HEK293 (cell line): ENCODE data around the gene FMN1.

ENCODE experiments used
- CTCF ChIA-PET: fragments of 350-600 bp; formaldehyde crosslinking; extraction: SDS; loops from one replicate; lab custom pipeline; 2021; ENCODE audit warnings: antibody characterized with exemption; lab: Yijun Ruan, JAX
- POLR2A ChIA-PET: fragments of 300-600 bp; formaldehyde crosslinking; extraction: SDS; loops from one replicate; lab custom pipeline; 2020; ENCODE audit warnings: antibody characterized with exemption, inconsistent platforms; lab: Yijun Ruan, JAX
- H3K27ac ChIP-seq: fragments of 200-500 bp; sonication (Bioruptor generic); 2 replicates; pipeline ENCODE4 v1.5.1; 2014; ENCODE audit warnings: low read depth, low read length, control low read depth, inconsistent platforms; ENCODE audit errors: extremely low read depth
- H3K36me3 ChIP-seq, 2 experiments: fragments of 200-500 bp in 1 of 2; sonication (Bioruptor generic) in 1 of 2; 1 replicate in 1 of 2; 2 replicates in 1 of 2; pipeline ENCODE4 v1.5.1; 2014 to 2017; ENCODE audit warnings: inconsistent platforms in 2 of 2, low read length in 2 of 2; ENCODE audit not compliant: control insufficient read depth in 2 of 2, insufficient read depth in 1 of 2
- H3K4me1 ChIP-seq: fragments of 200-500 bp; sonication (Bioruptor generic); 2 replicates; pipeline ENCODE4 v1.5.1; 2014; ENCODE audit warnings: mild to moderate bottlenecking, low read length, inconsistent platforms; ENCODE audit not compliant: control insufficient read depth, insufficient read depth
- H3K4me3 ChIP-seq: 2 replicates; pipeline ENCODE4 v1.5.1; 2011; ENCODE audit warnings: low read depth, mild to moderate bottlenecking, control low read depth, low read length, moderate library complexity
- H3K9me3 ChIP-seq: fragments of 200-500 bp; sonication (Bioruptor generic); 2 replicates; pipeline ENCODE4 v1.5.1; 2014; ENCODE audit warnings: low read depth, low read length, inconsistent platforms; ENCODE audit not compliant: control insufficient read depth, insufficient read depth
- ATF2 ChIP-seq: fragments of 450-650 bp; formaldehyde crosslinking; IDR thresholded peaks from 2 replicates; pipeline ENCODE4 v1.5.1; 2016; ENCODE audit warnings: missing biosample characterization, missing genetic modification characterization, low read depth
- GLI4 ChIP-seq: fragments of 450-650 bp; formaldehyde crosslinking; IDR thresholded peaks from 2 replicates; pipeline ENCODE4 v1.5.1; 2016; ENCODE audit warnings: missing biosample characterization, missing genetic modification characterization
- HIC1 ChIP-seq: fragments of 450-650 bp; formaldehyde crosslinking; IDR thresholded peaks from 2 replicates; pipeline ENCODE4 v1.5.1; 2016; ENCODE audit warnings: missing biosample characterization, missing genetic modification characterization
- HOXD13 ChIP-seq: sonication (generic); formaldehyde crosslinking; IDR thresholded peaks from 2 replicates; pipeline ENCODE4 v1.8.0; 2022; ENCODE audit warnings: missing genetic modification reagents, borderline replicate concordance
- MZF1 ChIP-seq: fragments of 450-650 bp; formaldehyde crosslinking; IDR thresholded peaks from 2 replicates; pipeline ENCODE4 v1.5.1; 2017; ENCODE audit warnings: missing biosample characterization, missing genetic modification characterization, borderline replicate concordance
- ZBTB6 ChIP-seq: fragments of 450-650 bp; formaldehyde crosslinking; IDR thresholded peaks from 2 replicates; pipeline ENCODE4 v1.5.1; 2017; ENCODE audit warnings: missing biosample characterization, missing genetic modification characterization
- ZBTB8A ChIP-seq: fragments of 450-650 bp; formaldehyde crosslinking; IDR thresholded peaks from 2 replicates; pipeline ENCODE4 v1.5.1; 2016; ENCODE audit warnings: missing biosample characterization, missing genetic modification characterization
- ZNF114 ChIP-seq: fragments of 450-650 bp; formaldehyde crosslinking; IDR thresholded peaks from 2 replicates; pipeline ENCODE4 v1.5.0; 2017; ENCODE audit warnings: missing biosample characterization, missing genetic modification characterization
- ZNF146 ChIP-seq: fragments of 450-650 bp; formaldehyde crosslinking; IDR thresholded peaks from 2 replicates; pipeline ENCODE4 v1.5.1; 2016; ENCODE audit warnings: missing biosample characterization, missing genetic modification characterization
- ZNF24 ChIP-seq: fragments of 450-650 bp; formaldehyde crosslinking; IDR thresholded peaks from 2 replicates; pipeline ENCODE4 v1.5.1; 2016; ENCODE audit warnings: missing biosample characterization, missing genetic modification characterization
- ZNF248 ChIP-seq: fragments of 450-650 bp; formaldehyde crosslinking; IDR thresholded peaks from 2 replicates; pipeline ENCODE4 v1.5.1; 2017; ENCODE audit warnings: missing biosample characterization, missing genetic modification characterization
- ZNF311 ChIP-seq: fragments of 450-650 bp; formaldehyde crosslinking; IDR thresholded peaks from 2 replicates; pipeline ENCODE4 v1.5.1; 2017; ENCODE audit warnings: missing biosample characterization, missing genetic modification characterization, borderline replicate concordance
- ZNF341 ChIP-seq: fragments of 450-650 bp; formaldehyde crosslinking; IDR thresholded peaks from 2 replicates; pipeline ENCODE4; 2016; ENCODE audit warnings: low read depth, missing biosample characterization, missing genetic modification characterization
- ZNF530 ChIP-seq: fragments of 450-650 bp; formaldehyde crosslinking; IDR thresholded peaks from 2 replicates; pipeline ENCODE4 v1.5.1; 2016; ENCODE audit warnings: low read depth, missing biosample characterization, missing genetic modification characterization
- ZNF544 ChIP-seq: fragments of 450-650 bp; formaldehyde crosslinking; IDR thresholded peaks from 2 replicates; pipeline ENCODE4 v1.5.0; 2017; ENCODE audit warnings: missing biosample characterization, missing genetic modification characterization
- ZNF560 ChIP-seq: fragments of 450-650 bp; formaldehyde crosslinking; IDR thresholded peaks from 2 replicates; pipeline ENCODE4 v1.5.1; 2017; ENCODE audit warnings: missing biosample characterization, missing genetic modification characterization, borderline replicate concordance
- ZNF639 ChIP-seq: fragments of 450-650 bp; formaldehyde crosslinking; IDR thresholded peaks from 2 replicates; pipeline ENCODE4 v1.5.1; 2016; ENCODE audit warnings: missing biosample characterization, missing genetic modification characterization
- ZNF670 ChIP-seq: fragments of 450-650 bp; formaldehyde crosslinking; IDR thresholded peaks from 2 replicates; pipeline ENCODE4 v1.5.1; 2016; ENCODE audit warnings: missing biosample characterization, missing genetic modification characterization, low read depth
- ZNF704 ChIP-seq: fragments of 450-650 bp; formaldehyde crosslinking; IDR thresholded peaks from 2 replicates; pipeline ENCODE4 v1.5.1; 2016; ENCODE audit warnings: missing biosample characterization, missing genetic modification characterization
- ZNF76 ChIP-seq: fragments of 450-650 bp; formaldehyde crosslinking; IDR thresholded peaks from 2 replicates; pipeline ENCODE4; 2016; ENCODE audit warnings: low read depth, missing biosample characterization, missing genetic modification characterization, borderline replicate concordance
- ZNF777 ChIP-seq: fragments of 450-650 bp; formaldehyde crosslinking; IDR thresholded peaks from 2 replicates; pipeline ENCODE4 v1.5.1; 2017; ENCODE audit warnings: missing biosample characterization, missing genetic modification characterization, borderline replicate concordance
- ZNF843 ChIP-seq: fragments of 450-650 bp; formaldehyde crosslinking; IDR thresholded peaks from 2 replicates; pipeline ENCODE4 v1.5.1; 2016; ENCODE audit warnings: missing biosample characterization, missing genetic modification characterization
- ZXDB ChIP-seq: fragments of 450-650 bp; formaldehyde crosslinking; IDR thresholded peaks from 2 replicates; pipeline ENCODE4 v1.5.1; 2016; ENCODE audit warnings: missing biosample characterization, missing genetic modification characterization

FMN1 gene

GRCh38 chr15:32879980-32880379, 314.5 kb downstream of the FMN1 start:
- ChIA-PET CTCF (interaction anchor here (1.8 kb wide), 1 partner anchor 56 kb away, joined by 7 read pairs; no protein-coding TSS in a partner anchor), POLR2A (no interaction called here)
- no peaks in the 10 kb centered on the region for H3K9me3 ChIP-seq
- no peaks in the 10 kb centered on the region for H3K4me1 ChIP-seq
- TF ChIP-seq ZBTB6 (tag by site-specific recombination) = no peak
- no peak overlapping the region for H3K27ac ChIP-seq
- no peak overlapping the region for H3K4me3 ChIP-seq
- H3K36me3 ChIP-seq = no peaks in the 10 kb centered on the region

GRCh38 chr15:32878869-32879805, 315.4 kb downstream of the FMN1 start:
- Histone ChIP-seq H3K4me1 (no peaks in the 10 kb centered on the region), H3K36me3 (no peaks in the 10 kb centered on the region), H3K27ac (no peak overlapping the region), H3K4me3 (no peak overlapping the region), H3K9me3 (no peaks in the 10 kb centered on the region)
- ChIA-PET POLR2A (no interaction called here), CTCF (interaction anchor here (0.7 to 1.8 kb wide), 3 partner anchors 14 to 57 kb away, joined by 3 to 7 read pairs (median 4); no protein-coding TSS in a partner anchor)
- TF ChIP-seq ZNF76 (tag by site-specific recombination) = no peak
- TF ChIP-seq ZNF530 = no peak
- TF ChIP-seq ZNF146 (tag by site-specific recombination) = no peak
- no peak for TF ChIP-seq ZNF670 (tag by site-specific recombination)
- no peak for TF ChIP-seq HOXD13 (CRISPR knock-in tag)
- no peak for TF ChIP-seq GLI4 (tag by site-specific recombination)
- TF ChIP-seq ZNF341 (tag by site-specific recombination) = no peak
- no peak for TF ChIP-seq ZNF843 (tag by site-specific recombination)
- no peak for TF ChIP-seq ZNF24 (tag by site-specific recombination)
- TF ChIP-seq ZXDB (tag by site-specific recombination) = no peak
- TF ChIP-seq ATF2 = no peak
- no peak for TF ChIP-seq ZNF704 (tag by site-specific recombination)
- TF ChIP-seq HIC1 (tag by site-specific recombination) = no peak

GRCh38 chr15:32878342-32878741, 316.2 kb downstream of the FMN1 start:
- Histone ChIP-seq H3K4me3 (no peak overlapping the region), H3K27ac (no peak overlapping the region), H3K4me1 (no peaks in the 10 kb centered on the region), H3K36me3 (no peaks in the 10 kb centered on the region), H3K9me3 (no peaks in the 10 kb centered on the region)
- ChIA-PET POLR2A (no interaction called here), CTCF (interaction anchor here (1.0 kb wide), 1 partner anchor 15 kb away, joined by 3 read pairs; no protein-coding TSS in a partner anchor)
- TF ChIP-seq ZBTB8A (tag by site-specific recombination) = no peak
- no peak for TF ChIP-seq ZNF777 (tag by site-specific recombination)
- TF ChIP-seq ZNF248 (tag by site-specific recombination) = no peak
- TF ChIP-seq ZNF114 (tag by site-specific recombination) = no peak
- no peak for TF ChIP-seq ZNF639 (tag by site-specific recombination)
- TF ChIP-seq MZF1 (tag by site-specific recombination) = no peak
- TF ChIP-seq ZNF311 = no peak
- no peak for TF ChIP-seq ZNF560
- no peak for TF ChIP-seq ZNF544 (tag by site-specific recombination)
